Eye (tissue), 1 donor: ENCODE results near the gene PCP2.

Source experiments
- DNase-seq: peaks from one replicate; pipeline ENCODE4 v3.0.0-alpha.2; 2015

PCP2 gene

GRCh38 chr19:7638802-7639465, 5.4 kb upstream of the PCP2 start:
- no peak for DNase-seq

DNA sequence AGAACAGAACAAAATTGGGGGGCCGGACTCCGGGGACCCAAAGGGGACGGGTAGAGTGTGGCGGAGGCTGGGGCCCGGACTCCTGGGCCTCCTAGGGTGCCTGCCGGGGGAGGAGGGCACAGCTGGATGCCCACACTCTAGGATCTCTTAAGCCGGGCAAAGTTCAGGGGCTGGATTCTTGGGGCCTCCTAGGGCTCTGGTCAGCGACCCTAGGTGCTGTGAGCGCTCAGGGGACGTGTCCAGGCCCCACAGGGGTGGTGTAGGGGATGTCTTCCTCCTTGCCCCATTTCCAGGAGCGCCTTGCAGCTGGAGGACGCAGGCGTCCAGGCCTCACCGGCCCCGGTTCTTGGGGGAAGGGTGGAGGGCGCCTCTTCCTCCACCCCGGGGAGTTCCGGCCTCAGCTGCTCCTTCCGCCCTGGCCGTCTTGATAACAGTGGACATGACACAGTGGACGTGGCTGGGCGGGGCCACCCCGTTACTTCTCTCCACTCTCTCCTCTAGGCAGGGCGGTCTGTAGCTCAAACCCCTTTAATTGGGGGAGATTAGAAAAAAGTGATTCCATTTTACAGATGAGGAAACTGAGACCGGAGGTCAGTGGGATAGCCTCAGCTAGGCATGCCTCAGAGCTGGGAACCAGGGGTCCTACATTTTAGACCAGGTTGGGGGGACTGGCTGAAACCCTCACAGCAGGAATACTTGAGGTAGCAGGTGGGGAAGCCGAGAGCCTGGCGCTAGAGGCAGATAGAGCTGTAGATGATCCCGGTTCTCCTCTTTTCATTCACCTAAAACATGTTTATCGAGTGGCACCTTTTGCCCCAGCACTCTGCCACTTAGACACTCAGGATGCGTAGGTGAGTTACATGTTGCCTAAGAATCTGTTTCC, 4.1 kb upstream of the PCP2 start:
- no peak for DNase-seq

- peak; percentile 48 for DNase-seq
Observed at GRCh38 chr19:7636691-7637373, 3.3 kb upstream of the PCP2 start, which contains the start of gene STXBP2. Gene STXBP2, plus strand, starts transcription at chr19:7637110. Its CDS starts 40 bp downstream, at chr19:7637150.

DNA sequence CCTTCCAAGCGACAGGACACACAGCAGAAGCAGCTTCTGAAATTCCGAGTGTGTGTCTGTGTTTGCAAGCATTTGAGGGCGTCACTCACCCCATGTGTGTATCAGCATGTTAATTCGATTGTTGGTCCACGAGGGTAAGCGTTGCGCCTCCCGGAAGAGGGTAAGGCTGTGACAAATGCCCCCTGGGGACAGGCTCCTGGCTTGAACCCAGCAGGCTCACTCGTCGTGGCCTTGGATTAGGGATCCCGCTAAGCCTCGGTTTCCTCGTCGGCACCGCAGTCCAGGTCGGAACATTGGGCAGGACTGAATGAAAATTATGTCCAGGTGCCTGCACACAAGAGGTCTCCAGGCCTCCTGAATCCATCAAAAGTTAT, 2.8 kb upstream of the PCP2 start:
- DNase-seq: no peak

- no peak for DNase-seq
Observed at GRCh38 chr19:7635670-7636069, 2.2 kb upstream of the PCP2 start.

DNA sequence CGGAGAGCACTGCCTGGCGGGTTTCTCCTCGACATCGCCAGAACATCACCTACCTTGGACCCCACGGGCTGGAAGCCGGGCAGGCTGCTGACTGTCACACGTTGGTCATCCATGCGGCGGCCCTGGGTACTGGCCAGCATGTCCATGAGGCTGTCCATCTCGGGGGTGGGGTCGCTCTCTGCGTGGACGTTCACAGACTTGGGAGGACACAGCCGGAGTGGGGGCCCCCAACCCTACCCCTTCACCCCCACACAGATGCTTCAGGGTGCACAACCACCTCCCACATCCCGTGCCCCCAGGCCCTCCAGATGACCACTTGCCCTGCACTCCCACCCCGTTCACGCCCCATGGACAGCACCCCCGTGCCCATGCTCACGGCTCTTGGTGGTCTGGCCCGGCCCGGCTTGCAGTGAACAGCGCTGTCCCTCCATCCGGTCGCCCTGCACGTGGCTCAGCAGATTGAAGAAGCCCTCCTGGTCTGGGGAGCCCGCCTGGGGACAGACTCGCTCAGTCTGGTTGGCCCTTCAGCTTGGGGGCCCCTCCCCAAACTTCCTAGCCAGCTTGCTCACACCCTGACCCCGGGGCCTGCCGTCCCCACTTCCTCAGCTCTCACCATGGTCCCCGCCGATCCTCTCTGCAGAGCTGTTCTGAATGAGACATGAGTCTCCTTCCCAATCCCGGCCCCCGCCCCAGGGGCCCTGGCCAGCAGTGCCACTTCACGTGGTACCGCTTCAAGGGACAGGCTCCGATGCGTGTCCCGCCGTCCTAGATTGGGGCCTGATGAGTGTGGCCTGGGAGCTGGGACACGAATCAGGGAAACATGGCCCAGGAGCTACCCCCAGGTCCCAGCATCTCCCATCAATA, 947 bp downstream of the PCP2 start:
- no peak for DNase-seq

- DNase-seq: no peak
Observed at GRCh38 chr19:7631577-7631976, 1.9 kb downstream of the PCP2 start.

DNA sequence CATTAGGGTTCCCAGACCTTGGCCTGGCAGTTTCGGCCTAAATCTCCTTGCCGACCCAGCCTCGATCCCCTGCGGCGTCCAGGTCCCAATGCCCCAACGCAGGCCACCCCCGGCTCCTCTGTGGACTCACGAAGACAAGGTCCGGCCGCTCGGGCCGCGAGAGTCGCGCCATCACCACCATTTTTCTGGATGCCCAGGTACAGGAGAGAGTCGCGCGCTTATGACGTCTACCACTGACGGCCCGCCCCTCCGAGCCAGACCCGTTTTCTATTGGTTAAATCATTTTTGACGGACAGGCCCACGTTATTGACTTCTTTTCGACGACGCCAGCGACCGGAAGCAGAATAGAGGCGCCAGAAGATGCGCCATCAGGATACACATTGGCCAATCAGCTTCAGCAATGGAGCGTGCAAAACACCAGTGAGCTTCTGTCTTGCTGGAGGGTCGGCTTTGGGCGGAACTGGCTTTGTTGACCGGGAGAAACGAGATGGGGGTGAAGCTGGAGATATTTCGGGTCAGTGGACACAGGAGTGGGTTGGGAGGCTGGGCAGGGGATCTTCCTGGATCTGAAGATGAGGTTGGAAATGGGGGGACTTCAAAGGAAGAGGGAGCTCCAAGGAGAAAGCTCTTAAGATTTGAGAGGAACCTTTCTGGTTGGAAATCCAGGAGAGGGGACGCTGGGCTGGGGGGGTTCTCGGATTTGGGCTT, 4.0 kb downstream of the PCP2 start, which contains the start of the genes PET100 and XAB2:
TSS of gene PET100 (plus strand) at position 447 of the 708 bp plus-strand sequence. CDS start at position 488, 41 bp downstream.
TSS of gene XAB2 (minus strand) at position 199 of the 708 bp plus-strand sequence. CDS start at position 181, 18 bp downstream.
- DNase-seq: peak; percentile 100

- no peak for DNase-seq
Observed at GRCh38 chr19:7628589-7629311, 4.8 kb downstream of the PCP2 start.

GRCh38 chr19:7627166-7627565, 6.4 kb downstream of the PCP2 start:
- no peak for DNase-seq

DNA sequence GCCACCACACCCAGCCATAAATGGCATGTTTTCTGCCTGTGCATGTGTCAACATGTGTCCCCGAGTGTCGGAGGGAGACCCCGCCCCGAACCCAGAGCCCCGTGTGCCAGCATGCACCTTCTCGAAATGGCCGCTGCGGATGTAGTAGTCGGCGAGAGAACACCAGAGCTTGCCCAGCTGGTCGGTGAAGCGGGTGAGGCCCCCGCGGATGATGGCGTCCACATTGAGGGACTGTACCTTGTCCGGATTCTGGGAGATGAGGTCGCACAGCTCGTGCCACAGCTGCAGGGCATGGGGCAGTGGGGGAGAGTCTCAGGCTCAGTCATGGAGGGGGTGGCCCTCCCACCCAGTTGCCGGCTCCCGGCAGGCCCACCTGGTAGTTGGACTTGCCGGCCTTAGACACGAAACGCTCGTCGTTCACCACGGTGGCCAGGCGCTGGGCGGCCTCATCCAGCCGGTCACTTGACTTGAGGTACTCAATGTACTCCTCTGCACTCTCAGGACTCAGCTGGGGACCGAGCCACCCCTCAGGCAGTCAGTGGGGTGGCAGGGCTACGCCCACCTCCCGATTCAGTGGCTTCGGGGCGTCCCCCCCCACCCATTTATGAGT, 7.7 kb downstream of the PCP2 start:
- no peak for DNase-seq

- no peak for DNase-seq
Observed at GRCh38 chr19:7624810-7625209, 8.7 kb downstream of the PCP2 start.

DNA sequence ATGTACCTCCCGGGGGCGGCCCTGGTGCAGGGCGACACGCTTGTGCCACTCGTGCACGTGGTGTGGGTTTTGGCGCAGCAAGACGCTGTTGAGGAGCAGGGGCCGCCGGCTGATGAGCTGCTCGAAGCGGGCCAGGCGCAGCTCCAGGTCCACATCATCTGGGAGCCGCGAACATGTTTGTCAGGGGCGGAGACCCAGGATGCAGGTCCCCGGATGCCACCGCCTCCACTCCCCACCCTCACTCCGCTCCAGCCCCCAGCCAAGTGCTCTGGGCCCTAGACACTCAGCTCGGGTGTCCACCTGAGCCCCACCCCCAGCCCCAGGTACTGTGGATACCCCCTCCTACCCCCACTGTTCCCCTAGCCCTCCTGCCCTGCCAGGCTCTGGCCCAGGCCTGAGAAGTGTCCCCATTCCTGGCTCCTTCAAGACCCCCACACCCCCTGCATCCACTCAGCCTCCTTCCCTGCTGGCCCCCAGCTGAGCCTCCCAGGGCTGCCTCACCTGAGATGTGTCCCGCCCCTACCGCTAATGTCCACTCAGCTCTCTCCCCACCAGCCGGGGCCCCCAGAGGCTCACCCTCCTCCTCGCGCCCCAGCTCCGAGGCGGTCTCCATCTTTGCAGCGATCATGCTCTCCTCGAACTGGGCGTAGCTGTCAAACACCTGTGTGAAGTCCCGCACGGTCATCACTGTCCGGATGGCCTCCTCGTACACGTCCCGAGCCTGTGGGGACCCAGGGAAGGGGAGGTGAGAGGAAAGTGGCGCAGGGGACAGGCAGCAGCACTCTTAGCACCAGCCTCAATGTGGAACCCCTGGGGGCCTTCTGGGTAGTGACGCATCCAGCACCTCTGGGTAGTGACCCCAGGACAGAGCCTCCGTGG, 9.6 kb downstream of the PCP2 start:
- DNase-seq: no peak

GRCh38 chr19:7622933-7623685, 10.4 kb downstream of the PCP2 start:
- no peak for DNase-seq

- no peak for DNase-seq
Observed at GRCh38 chr19:7620442-7621412, 12.8 kb downstream of the PCP2 start.

DNA sequence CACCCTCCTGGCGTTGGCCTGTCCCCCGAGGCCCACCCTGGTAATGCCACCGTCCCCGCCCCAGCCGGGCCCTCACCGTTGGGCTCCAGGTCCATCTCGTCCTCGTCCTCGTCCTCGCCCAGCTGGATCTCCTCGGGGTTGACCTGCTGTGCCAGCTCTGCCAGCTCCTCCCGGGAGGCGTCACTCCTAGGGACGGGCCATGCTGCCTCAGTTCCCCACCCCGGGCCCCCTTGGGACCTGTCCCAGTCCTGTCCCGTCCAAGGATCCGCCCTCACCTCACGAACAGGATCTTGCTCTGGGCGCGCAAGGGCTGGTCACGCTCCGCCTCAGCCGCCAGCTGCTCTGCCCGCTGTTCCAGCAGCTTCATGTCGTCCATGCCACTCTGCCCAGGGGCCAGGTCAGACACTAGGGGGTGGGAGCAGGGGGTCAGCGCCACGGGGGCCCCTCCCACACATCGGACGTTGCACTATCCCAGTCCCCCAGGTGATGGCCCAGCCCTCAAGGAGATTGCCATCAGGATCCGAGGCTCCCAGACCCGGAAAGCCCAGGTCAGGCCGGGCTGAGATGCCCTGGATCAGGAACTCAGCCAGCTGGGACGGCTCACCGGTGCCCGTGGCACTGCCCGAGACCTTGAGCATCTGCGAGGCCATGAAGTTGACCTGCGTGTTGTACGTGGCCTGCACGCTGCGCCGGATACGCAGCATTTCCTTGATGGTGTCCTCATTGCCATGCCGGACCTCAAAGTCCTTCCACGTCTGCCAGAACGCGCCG, 13.7 kb downstream of the PCP2 start:
- no peak for DNase-seq
